HPDE6-E6E7 (cell line): ENCODE results near the gene MICU1.
A peak's percentile ranks its signal among the peaks of the same experiment; 100 is the strongest.

Source experiments
- DNase-seq: peaks from one replicate; pipeline ENCODE4 v3.0.0; 2011; ENCODE audit warnings: missing footprints; ENCODE audit errors: extremely low spot score

The MICU1 gene

GRCh38 chr10:72630144-72630543 is 4.3 kb upstream of the MICU1 start:
- DNase-seq = no peak

- no peak for DNase-seq
These were observed 520 bp upstream of the MICU1 start for GRCh38 chr10:72626444-72626754.

- no peak for DNase-seq
These were observed 637 bp downstream of the MICU1 start for GRCh38 chr10:72625276-72625607.

- DNase-seq = no peak
These were observed 3.6 kb downstream of the MICU1 start for GRCh38 chr10:72622271-72622670.

- DNase-seq = no peak
These were observed 9.2 kb downstream of the MICU1 start for GRCh38 chr10:72616716-72617115.

- DNase-seq = no peak
These were observed 9.9 kb downstream of the MICU1 start for GRCh38 chr10:72615970-72616369.

- DNase-seq = no peak
These were observed 13.6 kb downstream of the MICU1 start for GRCh38 chr10:72612203-72612826.

- no peak for DNase-seq
These were observed 14.1 kb downstream of the MICU1 start for GRCh38 chr10:72611783-72612182.

GRCh38 chr10:72610466-72610865 is 15.4 kb downstream of the MICU1 start:
- no peak for DNase-seq

- no peak for DNase-seq
These were observed 20.8 kb downstream of the MICU1 start for GRCh38 chr10:72605122-72605521.

GRCh38 chr10:72601144-72601543 is 24.7 kb downstream of the MICU1 start:
- DNase-seq = no peak

GRCh38 chr10:72598769-72599701 is 26.8 kb downstream of the MICU1 start:
- DNase-seq = no peak

GRCh38 chr10:72597897-72598296 is 28.0 kb downstream of the MICU1 start:
- DNase-seq = no peak

- no peak for DNase-seq
These were observed 30.4 kb downstream of the MICU1 start for GRCh38 chr10:72595436-72595835.

GRCh38 chr10:72593963-72594362 is 31.9 kb downstream of the MICU1 start:
- no peak for DNase-seq

GRCh38 chr10:72588266-72588665 is 37.6 kb downstream of the MICU1 start:
- no peak for DNase-seq

GRCh38 chr10:72587568-72587967 is 38.3 kb downstream of the MICU1 start:
- DNase-seq = no peak

- DNase-seq = no peak
These were observed 51.2 kb downstream of the MICU1 start for GRCh38 chr10:72574636-72575035.

- no peak for DNase-seq
These were observed 52.8 kb downstream of the MICU1 start for GRCh38 chr10:72573079-72573478.

- DNase-seq = peak; percentile 15
These were observed 57.8 kb downstream of the MICU1 start for GRCh38 chr10:72567889-72568640.

GRCh38 chr10:72567421-72567820 is 58.5 kb downstream of the MICU1 start:
- peak; percentile 41 for DNase-seq

GRCh38 chr10:72564596-72564995 is 61.3 kb downstream of the MICU1 start:
- no peak for DNase-seq
